ENCODE data around the gene MYOF.

DNA sequence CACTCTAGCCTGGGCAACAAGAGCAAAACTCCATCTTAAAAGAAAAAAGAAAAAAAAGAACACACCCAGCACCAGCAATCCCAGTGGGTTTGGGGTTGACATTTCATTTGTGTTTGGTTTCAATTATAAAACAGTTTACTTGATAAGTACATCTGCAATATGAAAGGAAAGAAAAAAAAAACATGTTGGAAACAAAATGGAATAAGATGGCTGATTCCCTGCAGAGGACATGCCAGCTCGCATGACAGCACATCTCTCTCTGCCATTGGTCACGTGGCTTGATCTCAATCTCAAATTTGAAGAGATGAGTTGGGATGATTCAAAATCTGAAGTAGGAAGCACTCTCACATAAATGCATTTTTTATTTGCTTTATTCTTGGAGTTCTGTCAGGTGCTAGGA lies 28.0 kb downstream of the MYOF start:
- TF ChIP-seq EZH2 (IDR thresholded peaks at IDR 0.05; ENCODE audit: low read depth, low read length, severe bottlenecking) (no peak), POLR2A (IDR thresholded peaks at IDR 0.05; ENCODE audit: control extremely low read depth in 1 of 2, low read depth in 2 of 2, low read length in 2 of 2) (no peak), TCF12 (IDR thresholded peaks at IDR 0.05; ENCODE audit: low read depth, low read length) (no peak)
- TF ChIP-seq, protein P1, sequence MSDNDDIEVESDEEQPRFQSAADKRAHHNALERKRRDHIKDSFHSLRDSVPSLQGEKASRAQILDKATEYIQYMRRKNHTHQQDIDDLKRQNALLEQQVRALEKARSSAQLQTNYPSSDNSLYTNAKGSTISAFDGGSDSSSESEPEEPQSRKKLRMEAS (IDR thresholded peaks at IDR 0.05) = no peak
